ENCODE data around the gene DVL2.

Gene DVL2

GRCh38 chr17:7222972-7223292 lies 11.4 kb downstream of the DVL2 start:
- no peak overlapping the region for H3K4me3 ChIP-seq (ENCODE audit: low read depth, low read length)
- DNase-seq (ENCODE audit: low read depth): no peak
- no peak for TF ChIP-seq MYC (IDR thresholded peaks at IDR 0.05; ENCODE audit: low read depth, low read length)
- no peak for TF ChIP-seq MAX (IDR thresholded peaks at IDR 0.05; ENCODE audit: low read depth, low read length)
- TF ChIP-seq POLR2A (IDR thresholded peaks at IDR 0.05; ENCODE audit: extremely low read depth, insufficient read length): no peak
- TF ChIP-seq CTCF (IDR thresholded peaks at IDR 0.05; ENCODE audit: low read depth, low read length): no peak

- TF ChIP-seq MAX (IDR thresholded peaks at IDR 0.05; ENCODE audit: low read depth, low read length) (no peak), MYC (IDR thresholded peaks at IDR 0.05; ENCODE audit: low read depth, low read length) (no peak), POLR2A (IDR thresholded peaks at IDR 0.05; ENCODE audit: extremely low read depth, insufficient read length) (no peak), CTCF (IDR thresholded peaks at IDR 0.05; ENCODE audit: low read depth, low read length) (no peak)
- H3K4me3 ChIP-seq (ENCODE audit: low read depth, low read length): no peak overlapping the region
- DNase-seq (ENCODE audit: low read depth): peak; percentile 9
Measured at GRCh38 chr17:7222093-7222971, 12.0 kb downstream of the DVL2 start.

- DNase-seq (ENCODE audit: low read depth): peak; percentile 10
- peak overlapping the region; percentile 79 for H3K4me3 ChIP-seq (ENCODE audit: low read depth, low read length)
- TF ChIP-seq CTCF (IDR thresholded peaks at IDR 0.05; ENCODE audit: low read depth, low read length) (no peak), POLR2A (IDR thresholded peaks at IDR 0.05; ENCODE audit: extremely low read depth, insufficient read length) (no peak), MYC (IDR thresholded peaks at IDR 0.05; ENCODE audit: low read depth, low read length) (no peak), MAX (IDR thresholded peaks at IDR 0.05; ENCODE audit: low read depth, low read length) (no peak)
Measured at GRCh38 chr17:7221278-7222092, 12.8 kb downstream of the DVL2 start.

- TF ChIP-seq POLR2A (IDR thresholded peaks at IDR 0.05; ENCODE audit: extremely low read depth, insufficient read length) (no peak), MAX (IDR thresholded peaks at IDR 0.05; ENCODE audit: low read depth, low read length) (no peak), MYC (IDR thresholded peaks at IDR 0.05; ENCODE audit: low read depth, low read length) (no peak; the same call in 1 of the 2 replicates), CTCF (IDR thresholded peaks at IDR 0.05; ENCODE audit: low read depth, low read length) (peak; percentile 47)
- DNase-seq (ENCODE audit: low read depth): peak; percentile 77
- H3K4me3 ChIP-seq (ENCODE audit: low read depth, low read length): peak overlapping the region; percentile 79
Measured at GRCh38 chr17:7220593-7221277, 13.6 kb downstream of the DVL2 start.

GRCh38 chr17:7219812-7220592 lies 14.3 kb downstream of the DVL2 start, which contains the start of the genes ACADVL and DLG4:
Gene ACADVL, plus strand, starts transcription at chr17:7219938. Its CDS starts 47 bp downstream, at chr17:7219985.
Gene DLG4, minus strand, starts transcription at chr17:7219836.
- peak; percentile 85 for DNase-seq (ENCODE audit: low read depth)
- peak within 1 kb of the TSS; percentile 79 for H3K4me3 ChIP-seq (ENCODE audit: low read depth, low read length)
- TF ChIP-seq MYC (IDR thresholded peaks at IDR 0.05; ENCODE audit: low read depth, low read length) (0 out of 2 replicates have a peak, but pooled peaks have one; percentile 15), MAX (IDR thresholded peaks at IDR 0.05; ENCODE audit: low read depth, low read length) (peak; percentile 42), CTCF (IDR thresholded peaks at IDR 0.05; ENCODE audit: low read depth, low read length) (no peak), POLR2A (IDR thresholded peaks at IDR 0.05; ENCODE audit: extremely low read depth, insufficient read length) (peak; percentile 50)

All from NB4 (cell line).